GM12874 (cell line): Measurements from ENCODE around the gene E2F3.

Source experiments
- CTCF ChIP-seq: IDR thresholded peaks from 2 replicates; pipeline ENCODE4 v1.5.1; 2011; ENCODE audit warnings: low read depth, mild to moderate bottlenecking, control low read depth, low read length, moderate library complexity; ENCODE audit not compliant: insufficient read depth

Gene E2F3

DNA sequence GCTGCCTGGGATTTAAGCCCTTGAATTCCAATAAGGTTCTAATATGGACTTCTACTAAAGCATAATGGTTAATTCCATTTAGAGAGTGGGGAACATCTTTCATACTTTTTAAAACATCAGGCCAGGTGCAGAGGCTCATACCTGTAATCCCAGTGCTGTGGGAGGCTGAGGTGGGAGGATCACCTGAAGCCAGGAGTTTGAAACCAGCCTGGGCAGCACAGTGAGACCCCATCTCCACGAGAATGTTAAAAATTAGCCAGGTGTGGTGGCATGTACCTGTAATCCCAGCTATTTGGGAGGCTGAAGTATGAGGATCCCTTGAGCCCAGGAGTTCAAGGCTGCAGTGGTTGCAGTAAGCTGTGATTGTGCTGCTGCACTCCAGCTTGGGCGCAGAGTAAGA lies 35.0 kb downstream of the E2F3 start:
- TF ChIP-seq CTCF = no peak

GRCh38 chr6:20437639-20438038 lies 36.0 kb downstream of the E2F3 start:
- no peak for TF ChIP-seq CTCF

DNA sequence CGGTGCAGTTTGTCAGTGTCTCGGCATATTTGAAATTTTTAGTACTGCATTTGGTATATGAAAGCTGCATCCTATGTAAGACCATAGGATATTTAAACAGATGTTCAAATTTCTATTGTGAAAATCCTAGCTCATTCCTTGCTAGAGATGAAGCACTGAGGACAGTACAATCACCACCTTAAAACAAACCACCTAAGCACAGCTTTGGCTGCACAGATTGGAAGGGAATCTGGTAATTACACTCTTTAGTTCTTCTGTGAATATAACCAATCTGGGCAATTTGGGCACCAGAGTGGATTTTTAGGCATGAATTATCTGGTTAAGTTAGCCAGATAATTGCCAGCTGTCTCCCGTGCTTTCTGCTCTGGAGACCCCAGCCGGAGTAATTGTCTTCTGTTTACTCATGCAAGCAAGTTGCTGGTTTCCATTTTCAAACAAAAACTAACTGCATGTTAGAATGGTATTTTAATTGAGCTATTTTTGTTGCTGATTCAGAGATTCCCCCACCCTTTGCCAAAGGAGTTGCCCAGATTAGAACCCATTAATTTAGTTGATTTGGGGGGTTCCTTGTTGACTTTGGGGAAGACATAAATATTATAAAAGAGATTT lies 36.9 kb downstream of the E2F3 start:
- no peak for TF ChIP-seq CTCF

DNA sequence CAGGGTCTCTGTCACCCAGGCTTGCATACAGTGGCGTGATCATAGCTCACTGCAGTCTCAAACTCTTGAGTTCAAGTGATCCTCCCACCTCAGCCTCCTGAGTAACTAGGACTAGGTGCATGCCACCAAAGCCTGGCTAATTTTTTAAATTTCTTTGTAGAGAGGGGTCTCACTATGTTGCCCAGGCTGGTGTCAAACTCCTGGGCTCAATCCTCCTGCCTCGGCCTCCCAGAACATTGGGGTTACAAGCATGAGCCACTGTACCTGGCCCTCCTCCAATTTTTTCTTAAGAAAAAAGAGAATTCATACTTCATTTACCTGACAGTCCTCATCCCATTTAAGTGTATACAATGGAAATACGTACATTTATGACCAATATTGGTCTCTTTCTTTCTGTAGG lies 37.9 kb downstream of the E2F3 start:
- no peak for TF ChIP-seq CTCF

DNA sequence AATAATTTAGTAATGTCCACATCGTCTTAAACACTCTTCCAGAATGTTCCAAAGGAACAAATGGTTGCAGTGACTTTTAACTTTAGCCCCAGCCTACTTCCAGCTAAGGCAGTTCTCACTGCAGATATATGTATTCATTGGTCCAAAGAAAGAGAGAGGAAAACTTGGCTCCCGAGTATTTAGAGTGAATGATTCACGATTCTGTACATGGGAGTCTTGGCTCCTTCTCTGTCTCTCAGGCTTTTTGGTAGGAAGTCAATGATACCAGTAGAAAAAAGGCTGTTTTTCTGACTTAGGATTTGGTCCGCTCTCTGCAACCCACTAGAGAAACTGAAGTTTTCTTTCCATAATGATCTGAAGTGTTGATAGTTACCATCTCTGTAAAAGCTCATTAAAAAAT lies 38.6 kb downstream of the E2F3 start:
- TF ChIP-seq CTCF = no peak

GRCh38 chr6:20441236-20441635 lies 39.6 kb downstream of the E2F3 start:
- no peak for TF ChIP-seq CTCF

DNA sequence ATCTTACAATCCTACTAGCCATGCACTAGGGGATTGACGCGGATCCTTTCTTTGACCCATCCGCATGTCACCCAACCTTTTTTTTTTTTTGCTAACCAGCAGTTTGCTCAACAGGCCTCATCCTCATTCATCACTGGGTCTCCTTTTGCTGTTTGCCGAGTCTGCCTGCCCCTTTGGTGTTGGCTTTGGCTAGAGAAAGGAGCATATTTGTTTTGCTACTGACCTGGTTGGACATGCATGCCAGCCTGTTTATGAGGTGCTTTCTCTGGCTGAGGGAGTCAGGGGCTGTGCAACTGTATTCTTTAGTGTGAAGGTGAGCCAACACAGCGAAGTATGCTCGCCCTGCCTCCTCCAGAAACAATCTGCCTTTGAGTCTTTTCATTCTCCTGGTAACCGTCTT lies 40.2 kb downstream of the E2F3 start:
- no peak for TF ChIP-seq CTCF
